A549 (cell line): ENCODE results near the gene PHEX.

Experiments used
- CTCF ChIP-seq: fragments of >200 bp; sonication (Bioruptor Twin); formaldehyde crosslinking; IDR thresholded peaks from 3 replicates; pipeline ENCODE4 v1.5.1; 2016
- KDM5A ChIP-seq: fragments of 200-600 bp; sonication (generic); IDR thresholded peaks from 2 replicates; pipeline ENCODE4 v1.6.1; 2016; ENCODE audit warnings: antibody characterized with exemption, mild to moderate bottlenecking
- MAX ChIP-seq: IDR thresholded peaks from 2 replicates; pipeline ENCODE4 v1.6.1; 2012
- NPAS2 ChIP-seq: fragments of 250-450 bp; sonication (Bioruptor Pico); IDR thresholded peaks from 2 replicates; pipeline ENCODE4 v1.8.0; 2022; ENCODE audit warnings: mild to moderate bottlenecking, moderate library complexity, borderline replicate concordance
- POLR2A ChIP-seq: IDR thresholded peaks from 2 replicates; pipeline ENCODE4 v1.6.1; 2012; ENCODE audit warnings: mild to moderate bottlenecking, low read length
- POLR2AphosphoS2 ChIP-seq: conservative IDR thresholded peaks from 2 replicates; pipeline ENCODE4 v1.6.1; 2012; ENCODE audit warnings: low read length, improper control_type of control experiment, inconsistent platforms

GRCh38 chrX:22126327-22126726 lies 94.2 kb downstream of the PHEX start:
- TF ChIP-seq CTCF (no peak), MAX (no peak), POLR2A (no peak), KDM5A (no peak), NPAS2 (CRISPR knock-in tag) (no peak), POLR2AphosphoS2 (no peak)
